Measurements from ENCODE around the gene EFNA2. TPM values are rescaled to one million over a fixed set of nuclear protein-coding genes. Genes with fewer than 3 reads are reported as not detected.

The EFNA2 gene
- total RNA-seq, 3 donors from 2014 or later, result not detected

GRCh38 chr19:1261798-1262622, 23.7 kb upstream of the EFNA2 start:
- no peaks in the 10 kb centered on the region for H3K27me3 Mint-ChIP-seq (ENCODE audit: low read depth)
- H3K9me3 Mint-ChIP-seq, result no peaks in the 10 kb centered on the region
- no peak for DNase-seq
- no peak for ATAC-seq
- H3K36me3 Mint-ChIP-seq (ENCODE audit: insufficient read depth), result peaks cover 5% of the 10 kb centered on the region
- H3K4me1 Mint-ChIP-seq (ENCODE audit: low read depth), result peaks cover 59% of the 10 kb centered on the region
- H3K4me3 Mint-ChIP-seq, result peak overlapping the region; percentile 91

GRCh38 chr19:1262623-1263123, 23.0 kb upstream of the EFNA2 start:
- DNase-seq (no peak), ATAC-seq (no peak)
- peaks cover 1% of the 10 kb centered on the region for H3K36me3 Mint-ChIP-seq (ENCODE audit: insufficient read depth)
- H3K27me3 Mint-ChIP-seq (ENCODE audit: low read depth), result no peaks in the 10 kb centered on the region
- no peaks in the 10 kb centered on the region for H3K9me3 Mint-ChIP-seq
- peak overlapping the region; percentile 43 for H3K4me3 Mint-ChIP-seq
- peaks cover 61% of the 10 kb centered on the region for H3K4me1 Mint-ChIP-seq (ENCODE audit: low read depth)

- Mint-ChIP-seq H3K9me3 (no peaks in the 10 kb centered on the region), H3K36me3 (ENCODE audit: insufficient read depth) (no peaks in the 10 kb centered on the region), H3K27me3 (ENCODE audit: low read depth) (no peaks in the 10 kb centered on the region), H3K4me3 (peak overlapping the region; percentile 66), H3K4me1 (ENCODE audit: low read depth) (peaks cover 61% of the 10 kb centered on the region)
- ATAC-seq (no peak), DNase-seq (no peak)
These were observed 22.5 kb upstream of the EFNA2 start for GRCh38 chr19:1263188-1263587.

GRCh38 chr19:1264801-1265614, 20.7 kb upstream of the EFNA2 start:
- peak overlapping the region; percentile 26 for H3K4me3 Mint-ChIP-seq
- no peaks in the 10 kb centered on the region for H3K9me3 Mint-ChIP-seq
- DNase-seq, result no peak
- ATAC-seq, result no peak
- no peaks in the 10 kb centered on the region for H3K27me3 Mint-ChIP-seq (ENCODE audit: low read depth)
- peaks cover under 1% of the 10 kb centered on the region for H3K36me3 Mint-ChIP-seq (ENCODE audit: insufficient read depth)
- peaks cover 52% of the 10 kb centered on the region for H3K4me1 Mint-ChIP-seq (ENCODE audit: low read depth)

GRCh38 chr19:1265615-1266128, 20.0 kb upstream of the EFNA2 start:
- Mint-ChIP-seq H3K4me3 (peak overlapping the region; percentile 27), H3K4me1 (ENCODE audit: low read depth) (peaks cover 58% of the 10 kb centered on the region), H3K27me3 (ENCODE audit: low read depth) (no peaks in the 10 kb centered on the region), H3K36me3 (ENCODE audit: insufficient read depth) (peaks cover 4% of the 10 kb centered on the region), H3K9me3 (no peaks in the 10 kb centered on the region)
- ATAC-seq (no peak), DNase-seq (no peak)

GRCh38 chr19:1266129-1266915, 19.4 kb upstream of the EFNA2 start:
- Mint-ChIP-seq H3K4me1 (ENCODE audit: low read depth) (peaks cover 63% of the 10 kb centered on the region), H3K9me3 (no peaks in the 10 kb centered on the region), H3K36me3 (ENCODE audit: insufficient read depth) (peaks cover 11% of the 10 kb centered on the region), H3K27me3 (ENCODE audit: low read depth) (no peaks in the 10 kb centered on the region), H3K4me3 (peak overlapping the region; percentile 27)
- ATAC-seq (peak; percentile 15 to 18), DNase-seq (peak; percentile 76)

GRCh38 chr19:1266916-1267476, 18.7 kb upstream of the EFNA2 start:
- Mint-ChIP-seq H3K4me1 (ENCODE audit: low read depth) (peaks cover 63% of the 10 kb centered on the region), H3K4me3 (peak overlapping the region; percentile 64), H3K27me3 (ENCODE audit: low read depth) (no peaks in the 10 kb centered on the region), H3K9me3 (no peaks in the 10 kb centered on the region), H3K36me3 (ENCODE audit: insufficient read depth) (peaks cover 17% of the 10 kb centered on the region)
- DNase-seq (peak; percentile 67), ATAC-seq (peak in 1 of 2 donors; percentile 3)

- Mint-ChIP-seq H3K4me1 (ENCODE audit: low read depth) (peaks cover 65% of the 10 kb centered on the region), H3K36me3 (ENCODE audit: insufficient read depth) (peaks cover 23% of the 10 kb centered on the region), H3K4me3 (peak overlapping the region; percentile 64), H3K9me3 (no peaks in the 10 kb centered on the region), H3K27me3 (ENCODE audit: low read depth) (no peaks in the 10 kb centered on the region)
- ATAC-seq (no peak), DNase-seq (no peak)
These were observed 18.0 kb upstream of the EFNA2 start for GRCh38 chr19:1267477-1268225.

GRCh38 chr19:1268226-1269064, 17.2 kb upstream of the EFNA2 start:
- Mint-ChIP-seq H3K9me3 (no peaks in the 10 kb centered on the region), H3K4me1 (ENCODE audit: low read depth) (peaks cover 64% of the 10 kb centered on the region), H3K4me3 (peak overlapping the region; percentile 71), H3K36me3 (ENCODE audit: insufficient read depth) (peaks cover 28% of the 10 kb centered on the region), H3K27me3 (ENCODE audit: low read depth) (no peaks in the 10 kb centered on the region)
- ATAC-seq, result no peak
- DNase-seq, result no peak

GRCh38 chr19:1269065-1269477, 16.6 kb upstream of the EFNA2 start, which contains the start of gene CIRBP:
TSS of gene CIRBP (plus strand) at chr19:1269332. CDS start at chr19:1270934, 1,602 bp downstream.
- no peaks in the 10 kb centered on the region for H3K9me3 Mint-ChIP-seq
- ATAC-seq (peak; percentile 75 to 79), DNase-seq (peak; percentile 99)
- peak within 1 kb of the TSS; percentile 92 for H3K4me3 Mint-ChIP-seq
- H3K4me1 Mint-ChIP-seq (ENCODE audit: low read depth), result peaks cover 71% of the 10 kb centered on the region
- H3K36me3 Mint-ChIP-seq (ENCODE audit: insufficient read depth), result peaks cover 34% of the 10 kb centered on the region
- no peaks in the 10 kb centered on the region for H3K27me3 Mint-ChIP-seq (ENCODE audit: low read depth)

- DNase-seq (peak; percentile 84), ATAC-seq (peak; percentile 47 to 50)
- H3K36me3 Mint-ChIP-seq (ENCODE audit: insufficient read depth), result peaks cover 35% of the 10 kb centered on the region
- H3K9me3 Mint-ChIP-seq, result no peaks in the 10 kb centered on the region
- no peaks in the 10 kb centered on the region for H3K27me3 Mint-ChIP-seq (ENCODE audit: low read depth)
- H3K4me3 Mint-ChIP-seq, result peak overlapping the region; percentile 92
- H3K4me1 Mint-ChIP-seq (ENCODE audit: low read depth), result peaks cover 70% of the 10 kb centered on the region
These were observed 16.0 kb upstream of the EFNA2 start for GRCh38 chr19:1269478-1270212.
